ENCODE measurements around the gene WFDC10A.

Gene WFDC10A

DNA sequence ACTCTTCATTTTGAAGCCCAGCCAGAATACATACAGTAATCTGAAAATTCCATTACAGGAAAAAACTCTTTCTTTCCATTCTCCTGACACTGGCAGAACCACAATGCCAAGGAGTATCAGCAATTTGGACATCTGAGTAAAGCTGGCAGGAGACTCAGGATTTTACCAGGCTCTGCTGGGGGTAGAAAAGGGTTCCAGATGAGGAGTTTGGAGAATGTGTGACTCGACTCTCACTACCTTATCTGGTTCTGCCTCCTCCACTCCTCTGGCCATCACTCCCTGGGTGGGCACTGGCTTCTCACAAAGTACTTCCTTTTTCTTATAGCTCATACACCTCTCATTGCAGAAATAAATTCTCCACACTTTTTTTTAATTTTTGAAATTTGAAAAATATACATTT lies 39.8 kb upstream of the WFDC10A start:
- Histone ChIP-seq H3K27ac (no peak overlapping the region), H2AFZ (no peak overlapping the region), H3K27me3 (ENCODE audit: control insufficient read depth, insufficient read depth, low read length) (no peaks in the 10 kb centered on the region), H3K36me3 (ENCODE audit: control insufficient read depth, insufficient read depth, low read length) (no peaks in the 10 kb centered on the region), H3K4me2 (ENCODE audit: low read length) (no peak overlapping the region), H3K9ac (no peak overlapping the region), H3K9me3 (ENCODE audit: control insufficient read depth, low read length) (no peaks in the 10 kb centered on the region), H3K79me2 (no peaks in the 10 kb centered on the region), H3K4me1 (no peaks in the 10 kb centered on the region), H3K4me3 (ENCODE audit: low read depth, low read length) (no peak overlapping the region)
- TF ChIP-seq, protein P1, sequence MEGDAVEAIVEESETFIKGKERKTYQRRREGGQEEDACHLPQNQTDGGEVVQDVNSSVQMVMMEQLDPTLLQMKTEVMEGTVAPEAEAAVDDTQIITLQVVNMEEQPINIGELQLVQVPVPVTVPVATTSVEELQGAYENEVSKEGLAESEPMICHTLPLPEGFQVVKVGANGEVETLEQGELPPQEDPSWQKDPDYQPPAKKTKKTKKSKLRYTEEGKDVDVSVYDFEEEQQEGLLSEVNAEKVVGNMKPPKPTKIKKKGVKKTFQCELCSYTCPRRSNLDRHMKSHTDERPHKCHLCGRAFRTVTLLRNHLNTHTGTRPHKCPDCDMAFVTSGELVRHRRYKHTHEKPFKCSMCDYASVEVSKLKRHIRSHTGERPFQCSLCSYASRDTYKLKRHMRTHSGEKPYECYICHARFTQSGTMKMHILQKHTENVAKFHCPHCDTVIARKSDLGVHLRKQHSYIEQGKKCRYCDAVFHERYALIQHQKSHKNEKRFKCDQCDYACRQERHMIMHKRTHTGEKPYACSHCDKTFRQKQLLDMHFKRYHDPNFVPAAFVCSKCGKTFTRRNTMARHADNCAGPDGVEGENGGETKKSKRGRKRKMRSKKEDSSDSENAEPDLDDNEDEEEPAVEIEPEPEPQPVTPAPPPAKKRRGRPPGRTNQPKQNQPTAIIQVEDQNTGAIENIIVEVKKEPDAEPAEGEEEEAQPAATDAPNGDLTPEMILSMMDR (IDR thresholded peaks at IDR 0.05) = no peak

DNA sequence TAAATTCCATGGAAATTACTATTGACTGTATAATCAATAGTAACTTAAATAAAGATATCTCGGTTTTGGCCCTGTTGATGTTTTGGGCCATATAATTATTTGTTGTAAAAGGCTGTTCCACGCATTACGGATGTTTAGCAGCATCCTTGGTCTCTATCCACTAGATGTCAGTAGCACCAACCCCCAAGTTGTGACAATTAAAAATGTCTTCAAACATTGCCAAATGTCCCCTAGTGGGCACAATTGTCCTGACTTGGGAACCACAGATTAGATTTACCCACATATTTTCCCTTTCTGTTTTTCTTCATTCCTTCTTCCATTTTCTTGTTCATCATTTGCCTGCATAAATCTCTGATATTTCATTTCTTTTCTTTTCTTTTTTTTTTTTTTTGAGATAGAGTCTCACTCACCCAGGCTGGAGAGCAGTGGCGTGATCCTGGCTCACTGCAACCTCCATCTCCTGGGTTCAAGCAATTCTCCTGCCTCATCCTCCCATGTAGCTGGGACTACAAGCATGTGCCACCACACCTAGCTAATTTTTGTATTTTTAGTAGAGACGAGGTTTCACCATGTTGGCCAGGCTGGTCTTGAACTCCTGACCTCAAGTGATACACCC lies 36.9 kb upstream of the WFDC10A start:
- H3K4me3 ChIP-seq (ENCODE audit: low read depth, low read length) = no peak overlapping the region
- H3K27me3 ChIP-seq (ENCODE audit: control insufficient read depth, insufficient read depth, low read length) = no peaks in the 10 kb centered on the region
- H3K79me2 ChIP-seq = no peaks in the 10 kb centered on the region
- no peak overlapping the region for H3K9ac ChIP-seq
- H3K4me2 ChIP-seq (ENCODE audit: low read length) = no peak overlapping the region
- no peak overlapping the region for H3K27ac ChIP-seq
- H3K9me3 ChIP-seq (ENCODE audit: control insufficient read depth, low read length) = no peaks in the 10 kb centered on the region
- H2AFZ ChIP-seq = no peak overlapping the region
- no peaks in the 10 kb centered on the region for H3K36me3 ChIP-seq (ENCODE audit: control insufficient read depth, insufficient read depth, low read length)
- no peaks in the 10 kb centered on the region for H3K4me1 ChIP-seq
- TF ChIP-seq, protein P1 (IDR thresholded peaks at IDR 0.05) = peak; percentile 80

DNA sequence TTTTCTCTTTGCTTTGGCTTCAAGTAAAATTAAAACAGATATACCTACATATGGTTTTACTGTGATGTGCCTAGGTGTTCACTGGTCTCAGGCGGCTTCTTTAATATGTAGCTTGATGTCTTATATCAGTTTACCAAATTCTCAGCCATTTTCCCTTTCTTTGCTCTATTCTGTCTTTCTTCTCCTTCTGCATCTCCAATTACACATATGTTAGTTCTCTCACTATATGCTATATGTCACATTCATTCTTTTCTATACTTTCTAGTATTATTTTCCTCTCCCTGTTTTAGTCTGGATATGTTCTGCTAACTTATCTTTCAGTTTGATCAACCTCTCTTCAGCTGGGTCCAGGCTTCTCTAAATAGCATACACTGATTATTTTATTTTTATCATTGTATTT lies 36.0 kb upstream of the WFDC10A start:
- no peak overlapping the region for H3K4me2 ChIP-seq (ENCODE audit: low read length)

DNA sequence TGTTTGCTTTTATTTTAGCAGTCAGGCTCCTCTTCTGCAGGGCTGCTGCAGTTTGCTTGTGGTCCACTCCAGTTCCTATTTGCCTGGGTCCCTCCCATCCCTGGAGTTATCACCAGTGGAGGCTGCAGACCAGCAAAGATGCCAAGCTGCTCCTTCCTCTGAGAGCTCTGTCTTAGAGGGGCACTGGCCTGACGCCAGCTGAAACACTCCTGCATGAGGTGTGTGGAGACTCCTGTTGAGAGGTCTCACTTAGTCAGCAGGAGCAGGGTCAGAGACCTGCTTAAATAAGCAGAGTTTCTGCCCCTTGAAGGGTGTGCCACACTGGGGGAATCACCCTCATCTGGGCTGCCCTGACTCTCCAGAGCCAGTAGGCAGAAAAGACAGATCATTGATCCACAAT lies 34.3 kb upstream of the WFDC10A start:
- Histone ChIP-seq H3K27ac (no peak overlapping the region), H2AFZ (no peak overlapping the region), H3K79me2 (no peaks in the 10 kb centered on the region), H3K36me3 (ENCODE audit: control insufficient read depth, insufficient read depth, low read length) (no peaks in the 10 kb centered on the region), H3K27me3 (ENCODE audit: control insufficient read depth, insufficient read depth, low read length) (no peaks in the 10 kb centered on the region), H3K4me1 (no peaks in the 10 kb centered on the region), H3K9ac (no peak overlapping the region), H3K4me2 (ENCODE audit: low read length) (no peak overlapping the region), H3K9me3 (ENCODE audit: control insufficient read depth, low read length) (no peaks in the 10 kb centered on the region), H3K4me3 (ENCODE audit: low read depth, low read length) (no peak overlapping the region)
- TF ChIP-seq, protein P1 (IDR thresholded peaks at IDR 0.05) = no peak

More for the DNA sequence above, 36.0 kb upstream of the WFDC10A start:
- H3K36me3 ChIP-seq (ENCODE audit: control insufficient read depth, insufficient read depth, low read length) = no peaks in the 10 kb centered on the region
- H3K79me2 ChIP-seq = no peaks in the 10 kb centered on the region
- no peaks in the 10 kb centered on the region for H3K9me3 ChIP-seq (ENCODE audit: control insufficient read depth, low read length)
- H2AFZ ChIP-seq = no peak overlapping the region
- no peak overlapping the region for H3K9ac ChIP-seq
- TF ChIP-seq, protein P1 (IDR thresholded peaks at IDR 0.05) = no peak
- no peaks in the 10 kb centered on the region for H3K27me3 ChIP-seq (ENCODE audit: control insufficient read depth, insufficient read depth, low read length)
- no peak overlapping the region for H3K27ac ChIP-seq
- H3K4me3 ChIP-seq (ENCODE audit: low read depth, low read length) = no peak overlapping the region
- H3K4me1 ChIP-seq = no peaks in the 10 kb centered on the region

DNA sequence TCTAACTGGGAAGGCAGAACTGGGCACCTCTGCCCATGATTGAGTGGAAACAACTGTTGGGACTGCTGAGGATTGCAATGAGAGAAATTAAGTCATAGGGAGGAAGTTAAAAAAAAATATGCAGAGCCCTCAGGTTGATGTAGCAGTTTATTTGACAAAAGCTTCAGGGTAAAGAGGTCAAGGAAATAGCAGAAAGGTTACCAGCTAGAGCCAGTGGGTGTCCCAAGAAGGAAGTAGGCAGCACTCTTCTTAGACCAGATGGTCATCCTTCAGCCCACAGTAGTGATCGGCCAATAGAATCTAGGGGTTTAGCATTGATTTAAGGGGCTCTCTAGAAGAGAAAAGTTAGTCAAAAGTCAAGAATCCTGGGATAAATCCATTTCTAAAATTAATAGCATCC lies 21.7 kb upstream of the WFDC10A start:
- H3K4me1 ChIP-seq = peaks cover 4% of the 10 kb centered on the region
- TF ChIP-seq, protein P1 (IDR thresholded peaks at IDR 0.05) = no peak
- H3K79me2 ChIP-seq = no peaks in the 10 kb centered on the region
- no peaks in the 10 kb centered on the region for H3K36me3 ChIP-seq (ENCODE audit: control insufficient read depth, insufficient read depth, low read length)
- H3K9ac ChIP-seq = no peak overlapping the region
- H3K4me3 ChIP-seq (ENCODE audit: low read depth, low read length) = no peak overlapping the region
- no peaks in the 10 kb centered on the region for H3K27me3 ChIP-seq (ENCODE audit: control insufficient read depth, insufficient read depth, low read length)
- no peak overlapping the region for H3K27ac ChIP-seq
- no peak overlapping the region for H2AFZ ChIP-seq
- no peaks in the 10 kb centered on the region for H3K9me3 ChIP-seq (ENCODE audit: control insufficient read depth, low read length)
- H3K4me2 ChIP-seq (ENCODE audit: low read length) = no peak overlapping the region

Data from parathyroid adenoma (tissue), 2 donors.